Right kidney (tissue), 1 donor: ENCODE measurements around the gene IHH.
A peak's percentile ranks its signal among the peaks of the same experiment; 100 is the strongest.

Experiments
- DNase-seq: peaks from one replicate; pipeline ENCODE4 v3.0.0-alpha.2; 2016

The IHH gene

GRCh38 chr2:219037783-219038499, 22.8 kb downstream of the IHH start:
- DNase-seq, result no peak

GRCh38 chr2:219035942-219036341, 24.8 kb downstream of the IHH start:
- no peak for DNase-seq

DNA sequence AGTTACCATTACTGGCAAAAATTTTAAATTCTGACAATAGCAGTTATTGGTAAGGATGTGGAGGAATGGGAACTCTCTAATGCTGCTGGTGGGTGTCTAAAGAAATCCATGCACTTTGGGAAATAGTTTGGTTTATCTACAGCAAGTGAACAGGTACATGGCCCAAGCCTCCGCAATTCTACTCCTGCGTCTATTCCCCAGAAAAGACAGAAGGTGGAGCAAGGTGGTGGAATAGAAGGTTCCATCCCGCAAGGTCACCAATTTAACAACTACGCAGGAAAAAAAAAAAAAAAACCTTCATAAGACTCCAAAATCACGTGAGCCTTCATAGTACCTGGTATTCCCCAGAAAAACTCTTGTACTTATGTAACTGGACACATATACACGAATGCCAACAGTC, 25.9 kb downstream of the IHH start:
- no peak for DNase-seq

DNA sequence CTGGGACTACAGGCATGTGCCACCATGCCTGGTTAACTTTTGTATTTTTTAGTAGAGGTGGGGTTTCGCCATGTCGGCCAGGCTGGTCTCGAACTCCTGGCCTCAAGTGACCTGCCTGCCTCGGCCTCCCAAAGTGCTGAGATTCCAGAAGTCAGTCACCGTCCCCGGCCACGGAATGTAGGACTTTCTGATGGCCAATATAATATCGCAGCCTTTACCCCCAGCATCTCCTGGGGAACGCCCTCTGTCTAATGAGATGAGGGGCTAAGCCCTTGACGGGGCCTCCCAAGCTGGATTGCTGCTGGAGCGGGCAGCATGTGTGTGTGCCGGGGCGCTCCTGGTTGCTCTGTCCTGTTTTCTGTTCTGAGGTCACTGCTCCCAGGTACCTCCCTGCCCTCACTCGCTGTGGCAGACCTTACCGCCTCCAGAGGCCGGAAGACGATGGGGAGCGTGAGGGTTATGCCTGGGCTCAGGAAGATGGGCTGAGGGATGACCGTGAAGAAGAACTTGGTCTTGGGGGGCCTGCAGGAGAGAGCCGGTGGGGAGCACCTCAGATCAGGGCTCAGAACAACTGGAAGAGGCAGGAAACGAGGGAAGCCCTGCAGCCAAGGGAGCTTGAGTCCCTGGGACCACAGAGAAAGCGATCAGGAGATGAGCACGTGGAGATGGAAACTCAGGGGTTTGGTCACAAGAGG, 28.5 kb downstream of the IHH start:
- DNase-seq, result no peak

GRCh38 chr2:219031005-219031738, 29.5 kb downstream of the IHH start:
- DNase-seq, result no peak

GRCh38 chr2:219030177-219030940, 30.4 kb downstream of the IHH start:
- DNase-seq, result no peak

- peak; percentile 59 for DNase-seq
These were observed 30.9 kb downstream of the IHH start for GRCh38 chr2:219029829-219030165.

DNA sequence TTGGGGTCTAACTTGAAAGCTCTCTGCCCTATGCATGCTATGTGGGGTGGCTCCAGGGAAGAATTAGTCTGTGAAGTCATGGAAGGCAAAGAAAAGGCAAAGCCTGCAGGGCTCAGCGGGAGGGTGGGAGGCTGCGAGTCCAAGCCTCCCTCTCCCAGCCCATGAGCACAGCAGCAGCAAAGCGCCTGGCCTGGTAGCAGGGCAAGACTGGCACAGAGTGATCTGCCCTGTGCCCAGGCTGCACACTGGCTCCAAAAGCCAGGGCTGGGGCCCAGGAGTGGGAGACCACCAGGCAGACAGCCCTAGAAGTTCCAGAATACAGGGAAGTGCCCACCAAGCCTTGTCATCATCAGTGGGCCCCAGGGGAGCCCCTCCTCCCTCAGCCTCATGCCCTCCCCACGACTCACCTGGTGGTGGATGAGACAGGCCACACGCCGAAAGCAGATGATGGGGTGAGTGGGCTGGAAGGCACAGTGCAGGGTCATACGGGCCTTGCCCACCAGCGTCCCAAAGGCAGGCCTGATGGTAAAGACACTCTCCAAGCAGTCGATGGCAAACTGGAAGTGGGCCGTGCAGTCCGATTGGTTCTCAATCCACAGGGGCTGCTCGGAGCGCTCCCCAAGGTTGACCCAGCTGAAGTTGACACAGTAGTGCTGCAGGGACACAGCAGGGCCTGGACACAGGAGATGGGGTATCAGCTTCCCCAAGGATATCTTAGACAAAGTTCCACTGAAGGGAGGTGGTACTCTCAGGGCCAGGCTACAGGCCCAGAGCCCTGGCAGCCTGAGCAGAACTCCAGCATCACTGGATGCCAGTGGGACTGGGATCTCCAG, 31.5 kb downstream of the IHH start:
- DNase-seq, result no peak

DNA sequence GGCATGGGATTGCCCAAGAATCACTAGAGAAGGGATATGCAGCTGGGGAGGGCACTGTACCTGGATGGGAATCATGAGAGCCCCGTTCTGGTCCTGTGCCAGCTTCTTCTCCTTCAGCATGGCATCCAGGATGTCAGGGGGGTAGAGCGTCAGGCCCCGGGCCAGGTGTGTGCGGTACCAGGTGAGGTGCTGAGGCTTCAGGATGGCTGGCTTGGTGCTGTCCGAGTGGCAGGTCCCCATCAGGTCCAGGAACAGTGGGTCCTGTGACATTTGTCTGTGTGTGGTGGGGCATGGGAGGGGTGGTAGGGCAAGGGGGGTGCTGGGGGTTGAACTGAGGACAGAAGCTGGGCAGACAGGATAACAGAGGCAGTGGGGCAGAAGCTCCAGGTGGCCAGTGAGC, 32.6 kb downstream of the IHH start:
- no peak for DNase-seq

DNA sequence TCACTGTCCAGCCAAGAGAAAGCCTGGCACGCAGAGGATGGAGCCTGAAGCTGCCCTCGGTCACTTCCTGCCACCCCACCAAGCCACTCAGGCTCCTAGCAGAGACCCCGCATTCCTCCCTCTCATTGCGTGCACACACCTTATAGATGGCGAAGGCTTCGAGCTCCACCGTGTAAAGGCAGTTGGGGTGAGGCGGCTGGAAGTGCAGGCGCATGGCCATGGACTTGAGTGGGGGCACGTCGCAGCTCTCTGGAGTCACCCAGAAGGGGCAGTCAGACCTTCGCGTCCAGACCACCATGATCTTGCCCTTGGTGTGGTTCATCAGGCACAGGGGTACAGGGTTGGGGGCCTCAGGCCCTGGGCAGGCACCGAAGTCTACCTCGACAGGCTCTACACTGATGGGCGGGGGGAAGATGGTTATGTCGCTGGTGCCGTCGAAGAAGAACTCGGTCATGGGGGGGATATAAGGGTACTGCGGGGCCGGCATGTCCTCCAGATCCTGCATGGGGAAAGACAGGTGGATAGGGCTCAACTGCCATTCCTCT, 33.1 kb downstream of the IHH start:
- DNase-seq, result no peak

DNA sequence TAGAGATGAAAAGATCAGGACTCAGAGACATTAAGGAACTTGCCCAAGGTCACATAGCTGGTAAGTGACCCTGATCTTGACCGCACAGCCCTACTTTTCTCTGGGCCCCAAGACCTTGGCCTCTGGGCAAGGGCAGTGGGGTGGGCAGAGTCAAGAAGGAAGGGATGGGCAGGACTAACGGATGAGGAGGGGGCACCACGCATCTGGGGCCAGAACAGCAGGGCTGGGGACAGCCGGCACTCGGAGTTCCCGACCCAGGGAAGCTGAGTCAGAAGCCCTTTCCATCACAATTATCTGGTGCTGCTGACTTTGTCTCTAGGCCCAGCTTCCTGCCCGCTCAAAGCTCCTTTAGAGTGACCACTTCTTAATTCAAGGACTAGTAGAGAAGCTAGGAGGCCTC, 33.8 kb downstream of the IHH start:
- DNase-seq, result no peak

DNA sequence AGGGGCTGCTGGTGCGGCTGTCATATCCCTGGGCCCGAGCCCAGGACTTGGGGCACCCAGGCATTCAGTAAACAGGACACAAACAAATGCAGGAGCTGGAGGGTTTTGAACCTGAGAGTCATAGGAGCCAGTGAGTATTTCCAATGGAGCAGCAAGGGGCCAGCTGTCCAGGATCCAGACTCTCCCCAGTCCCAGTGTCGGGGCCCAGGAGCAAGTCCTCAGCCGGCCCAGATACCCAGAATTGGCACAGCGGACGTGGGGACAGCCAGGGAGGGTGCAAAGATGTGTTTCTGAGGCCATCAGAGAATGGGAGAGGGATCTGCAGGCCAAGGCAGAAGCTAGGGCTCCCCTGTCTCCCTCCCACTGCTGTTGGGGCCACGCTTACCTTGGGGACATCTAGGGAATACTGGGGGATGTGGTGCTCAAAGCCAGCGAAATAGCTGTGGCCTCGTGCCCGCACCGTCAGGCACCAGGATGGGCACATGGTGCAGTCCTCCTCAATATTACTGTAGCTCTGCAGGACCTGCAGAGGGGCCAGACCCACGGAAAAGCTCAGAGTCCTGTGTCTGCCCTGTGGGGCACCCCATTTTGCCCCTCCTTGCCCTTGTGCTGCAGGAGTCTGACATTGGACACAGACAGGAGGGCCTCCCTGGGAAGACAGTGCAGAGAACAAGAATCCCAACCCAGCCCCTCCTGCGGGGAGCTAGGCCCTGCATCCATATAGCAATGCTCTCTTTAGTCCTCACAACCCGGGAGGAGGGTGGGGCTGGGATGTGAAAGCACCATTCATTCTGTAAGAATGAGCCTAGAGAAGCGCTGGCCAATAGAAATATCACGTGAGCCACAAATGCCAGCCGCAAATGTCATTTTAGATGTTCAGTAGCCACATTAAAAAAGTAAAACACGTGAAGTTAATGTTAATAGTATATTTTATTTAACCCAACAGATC, 34.8 kb downstream of the IHH start:
- DNase-seq, result no peak

GRCh38 chr2:219024059-219024458, 36.7 kb downstream of the IHH start:
- no peak for DNase-seq

GRCh38 chr2:219023045-219023605, 37.6 kb downstream of the IHH start:
- no peak for DNase-seq

DNA sequence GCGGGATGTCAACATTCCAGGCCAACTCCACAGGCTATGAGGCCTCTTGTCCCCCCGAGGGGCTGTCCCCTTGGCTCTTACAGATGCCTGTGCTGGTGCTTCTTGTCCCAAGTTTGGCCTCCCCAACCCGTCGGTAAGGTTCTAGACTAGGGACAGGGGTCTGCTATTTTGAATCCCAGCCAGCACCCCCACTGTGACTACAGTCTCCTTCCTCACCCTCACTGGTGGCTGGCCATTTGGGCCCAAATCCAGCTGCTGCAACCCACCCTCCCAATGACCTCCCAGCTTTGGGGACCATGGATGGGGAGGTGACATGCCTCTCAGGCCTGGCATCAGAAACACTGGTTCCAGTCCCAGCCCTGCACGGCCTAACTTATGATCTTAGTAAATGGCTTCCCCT, 38.1 kb downstream of the IHH start:
- no peak for DNase-seq

- DNase-seq, result no peak
These were observed 38.7 kb downstream of the IHH start for GRCh38 chr2:219022041-219022440.

GRCh38 chr2:219021591-219021990, 39.1 kb downstream of the IHH start:
- no peak for DNase-seq

GRCh38 chr2:219020604-219021365, 39.9 kb downstream of the IHH start:
- no peak for DNase-seq

GRCh38 chr2:219019436-219019835, 41.3 kb downstream of the IHH start:
- no peak for DNase-seq
